HG03558 (cell line): ENCODE data around the gene CD300LF.

Experiments
- ATAC-seq: cut with Tn5 transposase; IDR thresholded peaks from one replicate; pipeline ENCODE4 v1.9.1; 2021; ENCODE audit warnings: moderate number of reproducible peaks; ENCODE audit not compliant: unreplicated experiment; ENCODE audit errors: extremely low read depth

The CD300LF gene

DNA sequence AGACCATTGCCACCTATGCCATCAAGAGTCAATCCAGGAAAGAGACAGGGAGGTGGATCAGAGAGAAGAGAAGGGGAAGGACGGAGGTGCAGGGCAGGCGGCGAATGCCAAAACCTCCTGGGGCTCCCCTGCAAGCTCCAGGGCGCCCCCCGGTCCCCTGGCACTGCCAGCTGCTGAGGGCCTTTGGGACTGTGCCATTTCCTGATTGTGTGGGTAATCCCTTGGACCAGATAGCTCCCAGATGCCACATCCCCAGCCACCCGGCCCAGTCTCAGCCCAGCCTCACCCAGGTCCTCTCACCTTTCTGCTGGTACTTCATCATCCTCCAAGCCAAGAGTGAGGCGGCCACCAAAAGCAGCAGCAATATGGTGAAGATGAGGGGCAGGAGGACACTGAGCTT lies 14.7 kb downstream of the CD300LF start:
- no peak for ATAC-seq

DNA sequence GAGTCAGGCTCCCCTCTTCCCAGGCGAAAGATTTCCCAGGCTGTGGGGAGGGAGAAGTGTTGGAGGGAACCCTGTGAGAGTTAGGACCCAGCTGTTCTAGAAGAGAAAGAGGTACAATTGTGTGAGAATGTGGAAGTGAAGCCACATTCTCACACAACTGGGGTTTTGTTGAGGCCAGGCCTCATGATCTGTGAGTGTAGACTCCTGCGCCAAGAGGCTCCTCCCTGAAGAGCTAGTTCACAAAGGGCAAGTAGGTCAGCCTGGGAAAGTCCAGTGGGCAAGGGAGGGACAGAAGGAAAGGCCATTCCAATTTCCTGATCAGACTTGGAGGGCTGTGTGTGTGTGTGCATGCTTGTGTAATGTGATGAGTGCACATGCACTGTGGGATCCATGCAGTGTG lies 15.2 kb downstream of the CD300LF start:
- ATAC-seq, result no peak

DNA sequence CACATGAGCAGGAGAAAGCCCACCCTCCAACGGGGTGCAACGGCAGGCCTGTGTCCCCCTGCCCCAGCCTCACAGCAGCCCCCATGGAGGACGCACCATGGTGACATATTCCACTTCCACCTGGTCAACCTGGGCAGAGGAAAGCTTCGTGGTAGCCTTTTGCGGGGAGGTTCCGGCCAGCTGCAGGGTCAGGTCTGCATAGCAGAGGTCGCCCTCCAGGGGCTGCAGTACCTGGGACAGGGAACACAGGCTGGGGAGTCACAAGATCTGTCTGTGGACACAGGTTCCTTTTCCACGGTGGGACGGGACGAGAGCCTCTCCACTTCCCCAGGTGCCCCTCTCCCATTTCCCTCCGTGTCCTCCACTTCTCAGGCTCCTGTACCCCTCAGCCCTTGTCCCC lies 17.1 kb downstream of the CD300LF start:
- ATAC-seq, result no peak

DNA sequence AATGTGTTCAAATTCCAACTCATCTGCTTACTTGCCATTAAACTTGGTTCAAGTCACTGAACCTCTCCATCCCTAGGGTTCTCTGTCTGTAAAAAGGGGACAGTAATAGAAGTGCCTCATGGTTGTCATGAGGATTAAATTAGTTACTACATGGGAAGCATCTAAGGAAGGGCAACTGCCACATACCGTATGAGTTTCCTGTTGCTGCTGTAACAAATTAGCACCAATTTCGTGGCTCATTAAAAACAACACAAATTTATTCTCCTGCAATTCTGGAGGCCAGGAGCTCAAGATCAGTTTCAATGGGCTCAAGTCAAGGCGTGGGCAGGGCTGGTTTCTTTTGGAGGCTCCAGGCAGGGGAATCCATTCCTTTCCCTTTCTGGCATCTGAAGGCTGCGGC lies 18.6 kb downstream of the CD300LF start:
- ATAC-seq, result no peak

DNA sequence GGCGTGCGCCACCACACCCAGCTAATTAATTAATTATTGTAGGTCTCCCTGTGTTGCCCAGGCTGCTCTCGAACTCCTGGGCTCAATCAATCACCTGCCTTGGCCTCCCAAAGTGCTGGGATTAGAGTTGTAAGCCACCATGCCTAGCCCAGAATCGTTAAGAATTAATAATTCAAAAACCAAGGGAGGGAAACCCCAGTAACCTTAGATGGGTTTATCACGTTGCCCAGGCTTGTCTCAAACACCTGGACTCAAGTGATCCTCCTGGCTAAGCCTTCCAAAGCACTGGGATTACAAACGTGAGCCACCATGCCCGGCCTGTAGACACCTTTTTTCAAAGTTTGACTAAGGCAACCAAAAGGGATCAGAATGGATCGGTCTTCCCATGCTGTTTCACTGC lies 21.6 kb downstream of the CD300LF start:
- no peak for ATAC-seq

DNA sequence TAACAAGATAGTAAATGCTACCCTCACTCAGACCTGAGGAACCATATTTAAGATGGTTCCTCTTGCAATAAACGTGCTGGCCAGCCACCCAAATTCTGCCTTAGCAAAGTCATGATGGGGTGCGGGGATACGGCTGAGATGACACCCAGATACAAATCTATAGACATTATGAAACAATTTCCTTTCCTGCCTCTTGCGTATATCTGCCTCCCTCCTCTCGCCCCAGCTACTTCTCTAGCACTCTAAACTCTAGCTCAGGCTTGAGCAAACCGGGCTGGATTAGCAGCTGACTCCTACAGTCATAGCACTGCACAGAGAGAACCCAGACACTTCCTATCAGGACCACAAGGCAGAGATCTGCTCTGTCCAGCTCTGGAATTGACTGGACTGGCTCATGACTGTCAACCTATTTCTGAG lies 22.3 kb downstream of the CD300LF start:
- no peak for ATAC-seq

DNA sequence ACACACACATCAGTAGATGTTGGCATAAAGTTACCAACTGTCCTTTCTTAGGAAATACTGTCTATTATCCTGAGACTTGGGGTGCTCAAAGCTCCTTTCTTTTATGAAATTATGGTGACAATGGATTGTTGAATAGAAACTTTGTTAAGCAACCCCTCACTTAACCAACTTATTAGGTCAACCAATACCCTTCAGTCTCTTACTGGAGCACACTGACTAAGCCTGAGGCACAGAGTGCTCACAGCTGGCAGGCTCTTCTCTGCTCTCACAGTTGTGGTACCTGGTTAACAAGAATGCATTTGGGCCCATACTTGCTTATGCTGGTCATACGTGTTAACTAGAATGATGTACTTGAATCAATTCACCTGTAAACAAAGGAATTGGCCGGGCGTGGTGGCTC lies 24.8 kb downstream of the CD300LF start:
- no peak for ATAC-seq

DNA sequence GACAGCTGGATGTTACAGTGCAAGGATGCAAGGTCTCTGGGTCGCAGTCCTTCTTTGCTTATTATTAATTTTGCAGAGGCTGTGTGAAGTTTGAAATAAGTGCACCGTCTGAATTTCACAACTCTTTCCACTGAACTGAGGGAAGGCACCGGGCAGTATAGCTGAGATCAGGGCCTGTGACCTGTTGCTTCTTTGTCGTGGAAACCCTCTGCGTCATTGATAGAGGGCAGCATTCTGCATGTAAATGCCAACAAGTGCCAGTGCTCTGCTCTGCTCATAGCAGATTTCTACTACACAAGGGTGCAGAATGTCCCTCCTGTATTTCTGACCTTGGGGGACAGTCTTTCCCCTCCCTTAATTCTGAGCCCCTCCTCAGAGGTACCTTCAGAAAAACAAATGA lies 26.0 kb downstream of the CD300LF start:
- no peak for ATAC-seq

DNA sequence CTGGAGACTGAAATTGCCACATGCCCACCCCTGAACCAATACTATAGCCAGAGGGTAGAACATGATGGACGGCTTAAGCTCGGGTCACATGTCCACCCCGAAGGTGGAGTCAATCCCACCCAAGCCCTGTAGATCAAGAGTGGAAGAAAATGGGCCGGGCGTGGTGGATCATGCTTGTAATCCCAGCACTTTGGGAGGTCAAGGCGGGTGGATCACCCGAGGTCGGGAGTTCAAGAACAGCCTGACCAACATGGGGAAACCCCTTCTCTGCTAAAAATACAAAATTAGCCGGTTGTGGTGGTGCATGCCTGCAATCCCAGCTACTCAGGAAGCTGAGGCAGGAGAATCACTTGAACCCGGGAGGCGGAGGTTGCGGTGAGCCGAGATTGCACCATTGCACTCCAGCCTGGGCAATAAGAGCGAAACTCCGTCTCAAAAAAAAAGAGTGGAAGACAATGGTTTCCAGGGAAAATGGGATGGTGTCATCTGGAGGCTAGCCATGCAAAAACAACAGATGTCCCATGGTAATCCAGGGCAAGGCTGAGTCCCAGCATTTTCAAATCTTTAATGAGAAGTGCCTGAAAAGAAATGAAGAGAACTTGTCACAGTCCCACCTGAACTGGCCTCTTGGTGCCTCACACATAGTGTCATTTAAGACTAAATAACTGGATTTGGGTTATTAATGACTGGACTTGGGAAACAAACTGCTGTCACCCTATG lies 30.1 kb downstream of the CD300LF start:
- ATAC-seq, result no peak

DNA sequence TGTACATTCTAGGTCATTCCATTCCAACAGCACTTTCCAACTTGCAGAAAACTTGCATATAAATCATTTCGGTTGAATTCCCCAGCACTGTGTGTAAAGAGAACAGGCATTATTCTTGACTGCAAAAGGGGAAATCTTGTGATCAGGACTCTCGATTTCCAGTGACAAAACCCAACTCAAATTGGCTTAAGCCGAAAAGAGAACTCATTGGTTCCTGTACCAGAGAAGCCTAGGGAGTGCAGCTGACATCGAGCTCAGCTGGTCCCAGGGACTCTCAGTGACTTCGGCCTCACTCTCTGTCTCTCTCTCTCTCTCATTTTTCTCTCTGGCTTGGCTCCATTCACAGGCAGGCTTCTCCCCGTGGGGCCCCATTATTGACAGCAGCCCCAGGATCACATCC lies 30.7 kb downstream of the CD300LF start:
- ATAC-seq, result no peak

DNA sequence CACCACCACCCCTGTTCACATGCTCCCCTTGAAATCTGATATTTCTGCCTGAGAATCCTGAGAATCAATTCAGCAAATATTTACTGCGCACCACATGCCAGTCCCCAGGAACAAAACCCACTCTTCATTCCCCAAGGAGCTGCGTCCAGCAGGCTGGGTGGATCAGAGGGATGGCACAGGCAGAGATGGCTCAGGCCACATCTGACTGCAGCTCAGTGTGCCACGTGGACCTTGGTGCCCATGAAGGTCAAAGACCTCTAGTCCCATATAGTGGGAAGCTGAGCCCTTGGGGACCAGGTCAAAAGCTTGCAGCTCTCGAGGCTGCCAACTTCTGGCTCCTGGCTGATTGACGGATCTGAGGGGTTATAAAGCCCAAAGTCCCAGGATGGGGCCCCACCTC lies 31.8 kb downstream of the CD300LF start:
- ATAC-seq, result no peak

DNA sequence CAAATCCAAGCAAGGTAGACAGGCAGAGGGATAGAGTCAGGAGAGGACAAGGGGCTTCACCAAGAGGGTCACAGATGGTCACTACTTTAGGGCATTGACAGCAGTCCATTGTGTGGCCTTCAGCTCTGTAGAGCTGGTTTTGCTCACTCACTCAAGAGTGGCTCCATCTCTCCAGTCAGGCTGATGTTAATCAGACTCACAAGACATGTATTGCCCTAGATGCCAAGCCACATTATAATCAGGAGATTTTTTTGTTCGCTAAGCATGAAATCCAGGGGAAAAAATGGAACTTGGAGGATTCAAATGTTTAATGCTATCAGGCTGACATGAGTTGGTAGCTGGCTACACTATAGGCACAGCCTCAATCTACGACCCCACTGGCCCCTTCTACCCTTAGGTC lies 32.5 kb downstream of the CD300LF start:
- no peak for ATAC-seq

DNA sequence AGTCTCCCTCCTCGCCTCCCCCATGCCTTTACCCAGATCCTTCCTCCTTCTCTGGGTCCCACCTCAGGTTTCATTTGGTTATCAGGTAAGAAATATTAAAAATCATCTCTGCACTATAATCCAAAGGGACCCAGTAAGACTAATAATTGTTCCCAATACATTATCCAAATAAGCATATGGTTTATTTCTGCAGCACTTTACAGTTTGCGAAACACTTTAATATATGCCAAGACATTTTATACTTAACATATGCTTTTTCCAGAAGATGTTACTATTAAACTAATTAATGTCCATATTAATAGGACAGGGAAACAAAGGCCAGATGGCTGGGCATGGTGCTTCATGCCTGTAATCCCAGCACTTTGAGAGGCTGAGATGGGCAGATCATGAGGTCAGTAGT lies 33.3 kb downstream of the CD300LF start:
- ATAC-seq, result no peak

DNA sequence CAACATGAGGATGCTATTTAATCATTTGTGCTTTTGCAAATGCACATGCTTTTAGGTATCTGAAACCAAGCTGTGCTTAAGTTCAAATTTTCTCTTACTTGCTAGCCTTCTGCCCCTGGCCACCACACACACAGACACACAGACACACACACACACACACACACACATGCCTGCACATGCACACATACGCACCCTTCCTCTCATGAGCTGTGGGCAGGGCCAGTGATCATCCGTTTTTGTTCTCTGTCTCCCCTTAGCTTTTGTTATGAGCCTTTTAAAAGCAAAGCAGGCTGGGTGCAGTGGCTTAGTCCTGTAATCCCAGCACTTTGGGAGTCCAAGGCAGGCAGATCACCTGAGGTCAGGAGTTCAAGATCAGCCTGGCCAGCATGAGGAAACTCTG lies 34.2 kb downstream of the CD300LF start:
- no peak for ATAC-seq

DNA sequence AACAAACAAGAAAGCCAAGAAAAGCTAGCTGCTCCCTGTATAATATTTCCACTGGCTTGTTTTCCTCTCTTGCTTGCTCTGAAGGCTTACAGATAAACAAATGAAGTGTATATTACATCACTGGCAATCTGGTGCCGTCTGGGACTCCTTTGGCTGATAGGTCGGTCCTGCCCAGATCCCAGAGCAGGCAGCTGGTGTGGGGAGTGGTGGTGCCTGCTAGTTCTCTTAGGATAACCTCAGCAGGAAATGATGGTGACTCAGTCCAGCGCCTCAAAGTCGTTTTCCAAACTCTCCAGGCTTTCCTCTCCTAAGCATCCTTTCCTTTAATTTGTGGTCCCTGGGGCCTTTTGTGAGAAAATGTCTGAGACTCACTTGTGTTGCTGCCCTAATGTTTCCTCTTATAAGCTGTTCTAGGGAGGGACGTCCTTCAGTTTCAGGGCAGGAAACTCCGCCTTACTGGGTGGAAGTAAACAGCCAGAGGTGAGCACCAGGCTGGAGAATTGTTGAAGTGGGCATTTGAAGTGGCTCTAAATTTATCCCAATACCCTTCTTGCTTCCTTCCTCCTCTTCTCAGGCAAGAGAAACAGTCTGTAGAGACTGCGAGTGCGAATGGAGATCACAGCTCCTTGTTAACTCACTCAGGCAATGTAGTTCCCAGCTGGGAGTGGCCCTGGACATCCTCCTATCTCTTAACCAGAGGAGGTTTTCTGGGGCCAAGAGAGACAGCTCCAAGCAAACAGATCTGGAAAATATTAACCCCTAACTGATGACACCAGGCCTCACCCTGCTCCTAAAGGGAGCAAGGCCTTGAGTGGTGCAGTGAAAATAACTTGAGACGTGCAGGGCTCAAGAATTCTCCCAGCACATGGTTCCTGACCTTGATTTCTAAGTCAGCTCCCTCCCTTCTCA lies 34.9 kb downstream of the CD300LF start:
- no peak for ATAC-seq

DNA sequence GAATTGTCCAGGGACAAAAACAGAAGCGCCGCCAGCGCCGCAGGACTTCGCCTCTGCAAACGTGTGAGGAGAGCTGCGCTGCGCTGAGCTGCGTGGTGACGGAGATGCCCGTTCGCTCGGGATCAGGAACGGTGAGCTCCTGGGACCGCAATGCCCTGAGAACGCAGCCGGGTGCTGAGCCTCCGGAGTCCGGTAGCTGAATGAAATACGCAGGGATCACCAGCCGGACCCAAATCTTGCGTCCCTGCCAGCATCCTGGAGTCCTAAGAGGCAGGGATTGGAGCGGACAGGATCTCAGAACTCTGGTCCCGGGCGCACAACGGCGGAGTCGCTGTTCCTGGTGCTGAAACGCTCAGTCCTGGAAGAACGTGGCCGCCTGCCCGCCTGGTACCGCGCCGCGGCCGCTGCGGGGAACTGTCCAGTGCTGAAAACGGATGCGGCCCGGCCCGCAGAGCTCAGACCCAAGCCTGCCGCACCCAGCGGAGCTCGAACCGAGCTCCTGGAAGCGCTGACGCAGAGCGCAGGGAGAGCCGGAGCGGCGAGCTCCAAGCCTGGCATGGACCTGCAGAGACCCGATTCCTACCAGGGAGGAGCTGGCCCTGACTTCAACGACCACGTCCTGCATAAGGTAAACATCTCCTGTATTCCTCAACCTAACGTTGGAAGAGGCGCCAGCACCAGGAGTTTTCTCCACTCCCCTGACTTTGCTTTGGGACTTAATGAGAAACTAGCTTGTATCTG lies 41.5 kb downstream of the CD300LF start:
- no peak for ATAC-seq

DNA sequence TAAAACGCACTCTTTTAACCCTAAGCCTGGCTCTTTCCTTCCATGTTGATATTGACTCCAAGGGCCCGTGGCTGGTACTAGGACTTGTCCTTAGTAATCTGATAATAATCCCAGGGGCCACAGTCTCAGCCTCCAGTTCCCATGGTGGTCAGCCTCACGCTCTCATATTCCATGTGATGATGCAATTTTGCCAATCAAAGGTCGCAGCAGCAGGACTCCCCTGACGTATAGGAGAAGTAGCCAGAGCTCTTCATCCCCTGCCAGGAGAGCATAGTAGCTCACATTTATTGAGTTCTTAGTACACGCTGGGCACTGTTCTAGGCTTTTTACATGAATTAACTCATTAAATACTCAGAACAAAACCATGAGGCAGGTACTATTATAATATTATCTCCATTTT lies 42.4 kb downstream of the CD300LF start:
- ATAC-seq, result no peak

DNA sequence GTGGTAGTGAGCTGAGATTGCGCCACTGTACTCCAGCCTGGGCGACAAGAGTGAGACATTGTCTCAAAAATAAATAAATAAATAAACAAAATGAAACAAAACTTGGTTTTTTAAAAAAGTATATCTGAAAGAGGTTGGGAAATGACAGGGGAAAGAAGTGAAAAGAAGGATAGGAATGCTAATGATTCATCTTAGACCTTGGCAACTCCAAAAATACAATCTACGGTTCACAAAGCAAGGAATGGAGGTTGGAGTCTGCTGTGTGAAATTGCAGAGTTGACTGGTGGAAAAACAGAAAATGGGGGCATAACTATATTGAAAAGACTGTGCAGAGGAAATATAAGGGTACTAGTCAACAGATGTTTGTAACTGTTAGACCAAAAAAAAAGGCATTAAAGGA lies 49.2 kb downstream of the CD300LF start:
- ATAC-seq, result no peak

DNA sequence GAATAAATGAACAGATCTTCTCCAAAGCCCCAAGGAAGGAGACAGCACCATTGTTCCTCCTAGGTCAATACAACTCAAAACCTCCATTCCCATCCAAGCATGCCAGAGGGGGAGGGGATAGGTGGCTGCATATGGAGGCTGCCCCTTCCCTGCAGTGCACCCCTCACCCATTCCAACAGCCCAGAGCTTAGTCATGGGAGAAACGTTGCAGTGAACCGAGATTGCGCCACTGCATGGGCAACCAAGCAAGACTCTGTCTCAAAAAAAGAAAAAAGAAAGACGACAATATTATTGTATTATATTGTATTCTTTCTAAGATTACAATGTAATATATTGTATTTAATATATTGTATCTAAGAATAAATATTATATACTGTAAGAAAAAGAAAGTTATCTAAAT lies 52.8 kb downstream of the CD300LF start:
- ATAC-seq, result no peak

DNA sequence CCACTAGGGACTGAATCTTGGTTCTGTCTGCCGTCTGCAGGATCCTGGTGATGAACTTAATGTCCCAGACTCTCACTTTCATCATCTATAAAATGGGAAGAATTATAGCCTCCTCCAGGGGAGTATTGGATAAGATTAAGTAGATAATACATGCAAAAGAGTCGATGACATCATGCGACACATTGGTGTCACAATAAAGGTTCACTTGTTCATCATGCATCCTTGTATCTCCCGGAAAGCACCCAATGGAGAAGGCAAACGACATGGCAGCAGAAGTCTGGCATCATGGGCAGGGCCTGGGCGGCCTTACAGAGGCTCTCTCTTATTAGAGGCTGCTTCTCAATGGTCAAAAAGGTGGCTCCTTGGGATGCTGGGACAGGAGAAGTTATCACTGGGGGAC lies 54.1 kb downstream of the CD300LF start:
- no peak for ATAC-seq

DNA sequence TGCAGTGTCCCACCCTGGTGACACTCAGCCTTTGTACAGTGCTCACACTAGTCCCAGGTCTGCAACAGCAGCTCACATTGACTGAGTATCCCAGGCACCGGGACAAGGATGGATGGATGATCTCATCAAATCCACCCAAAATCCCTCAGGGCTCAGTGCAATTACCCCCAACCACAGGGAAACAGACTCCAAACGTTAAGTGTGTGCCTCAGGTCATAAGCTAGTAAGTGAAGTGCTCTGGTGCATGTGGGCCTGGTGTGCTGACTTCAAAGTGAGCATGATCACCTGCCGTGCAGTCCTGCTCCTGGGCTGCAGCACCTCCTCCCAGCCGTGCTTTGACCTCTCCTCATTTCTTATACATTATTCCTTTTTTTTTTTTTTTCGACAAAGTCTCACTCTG lies 58.0 kb downstream of the CD300LF start:
- ATAC-seq, result no peak
